HG03060 (cell line): Measurements from ENCODE around the gene THAP12.
A peak's percentile ranks its signal among the peaks of the same experiment; 100 is the strongest.
"Not testable (repeated sequence)": the region's sequence is repeated elsewhere in the genome, so short reads cannot be mapped to it uniquely, and the experiment has no call there.

Source experiments
- ATAC-seq: cut with Tn5 transposase; IDR thresholded peaks from one replicate; pipeline ENCODE4 v1.9.1; 2021; ENCODE audit warnings: low read depth, moderate number of reproducible peaks; ENCODE audit not compliant: unreplicated experiment

Gene THAP12, protein sequence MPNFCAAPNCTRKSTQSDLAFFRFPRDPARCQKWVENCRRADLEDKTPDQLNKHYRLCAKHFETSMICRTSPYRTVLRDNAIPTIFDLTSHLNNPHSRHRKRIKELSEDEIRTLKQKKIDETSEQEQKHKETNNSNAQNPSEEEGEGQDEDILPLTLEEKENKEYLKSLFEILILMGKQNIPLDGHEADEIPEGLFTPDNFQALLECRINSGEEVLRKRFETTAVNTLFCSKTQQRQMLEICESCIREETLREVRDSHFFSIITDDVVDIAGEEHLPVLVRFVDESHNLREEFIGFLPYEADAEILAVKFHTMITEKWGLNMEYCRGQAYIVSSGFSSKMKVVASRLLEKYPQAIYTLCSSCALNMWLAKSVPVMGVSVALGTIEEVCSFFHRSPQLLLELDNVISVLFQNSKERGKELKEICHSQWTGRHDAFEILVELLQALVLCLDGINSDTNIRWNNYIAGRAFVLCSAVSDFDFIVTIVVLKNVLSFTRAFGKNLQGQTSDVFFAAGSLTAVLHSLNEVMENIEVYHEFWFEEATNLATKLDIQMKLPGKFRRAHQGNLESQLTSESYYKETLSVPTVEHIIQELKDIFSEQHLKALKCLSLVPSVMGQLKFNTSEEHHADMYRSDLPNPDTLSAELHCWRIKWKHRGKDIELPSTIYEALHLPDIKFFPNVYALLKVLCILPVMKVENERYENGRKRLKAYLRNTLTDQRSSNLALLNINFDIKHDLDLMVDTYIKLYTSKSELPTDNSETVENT

DNA sequence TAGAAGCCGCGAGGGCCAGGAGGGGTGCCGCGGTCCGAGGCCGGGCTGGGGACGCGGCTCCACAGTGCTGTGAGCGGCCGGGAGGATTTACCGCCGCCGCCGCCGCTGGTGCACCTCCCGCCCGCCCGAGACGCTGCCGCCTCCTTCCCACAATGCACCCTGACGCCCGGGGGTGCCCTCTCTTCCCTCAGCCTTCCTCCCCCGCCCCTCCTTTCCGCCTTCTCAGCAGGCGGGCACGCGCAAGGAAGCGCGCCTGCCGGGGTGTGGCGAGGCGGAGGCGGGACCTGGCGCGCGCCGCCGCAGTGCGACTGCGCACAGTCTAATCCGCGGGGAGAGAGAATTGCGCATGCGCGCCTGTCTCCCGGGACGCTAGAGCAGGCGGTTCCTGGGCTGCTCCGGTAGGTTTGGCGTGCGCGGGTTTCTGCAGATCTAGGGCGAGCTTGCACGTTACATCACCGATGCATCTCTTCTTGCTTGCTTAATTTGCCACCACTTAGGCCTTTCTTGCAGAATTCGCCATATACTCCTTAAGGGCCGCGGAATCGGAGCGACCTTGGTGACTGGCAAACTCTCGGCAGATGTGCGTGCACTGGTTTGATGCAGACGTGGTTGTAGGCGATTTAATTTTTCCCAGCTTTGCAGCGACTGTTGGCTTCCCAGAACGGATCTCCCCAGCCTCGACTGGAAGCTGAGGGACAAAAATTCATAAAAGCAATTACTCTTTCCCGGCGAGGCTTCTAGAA, at the start of gene THAP12, which contains the start of gene GVQW3:
Gene THAP12 (minus strand): TSS at position 156 of the 743 bp plus-strand sequence. CDS start 296 bp downstream, outside the sequence.
Gene GVQW3 (plus strand): TSS at position 347 of the 743 bp plus-strand sequence. CDS start 506 bp downstream, outside the sequence.
- ATAC-seq = peak; percentile 63

DNA sequence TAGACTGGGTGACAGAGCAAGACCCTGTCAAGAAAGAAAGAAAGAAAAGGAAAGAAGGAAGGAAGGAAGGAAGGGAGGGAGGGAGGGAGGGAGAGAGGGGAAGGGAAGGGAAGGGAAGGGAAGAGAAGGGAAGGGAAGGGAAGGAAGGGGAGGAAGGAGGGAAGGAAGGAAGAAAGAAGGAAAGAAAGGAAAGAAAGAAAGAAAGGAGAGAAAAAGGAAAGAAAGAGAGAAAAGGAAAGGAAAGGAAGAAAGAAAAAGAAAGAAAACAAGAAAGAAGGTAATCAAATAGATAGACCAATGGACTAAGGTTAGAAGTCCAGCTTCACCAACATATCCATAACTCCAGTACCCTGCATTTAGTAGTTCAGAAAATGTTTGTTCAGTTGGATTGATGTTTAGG, 45.7 kb upstream of the THAP12 start:
- ATAC-seq = no peak

DNA sequence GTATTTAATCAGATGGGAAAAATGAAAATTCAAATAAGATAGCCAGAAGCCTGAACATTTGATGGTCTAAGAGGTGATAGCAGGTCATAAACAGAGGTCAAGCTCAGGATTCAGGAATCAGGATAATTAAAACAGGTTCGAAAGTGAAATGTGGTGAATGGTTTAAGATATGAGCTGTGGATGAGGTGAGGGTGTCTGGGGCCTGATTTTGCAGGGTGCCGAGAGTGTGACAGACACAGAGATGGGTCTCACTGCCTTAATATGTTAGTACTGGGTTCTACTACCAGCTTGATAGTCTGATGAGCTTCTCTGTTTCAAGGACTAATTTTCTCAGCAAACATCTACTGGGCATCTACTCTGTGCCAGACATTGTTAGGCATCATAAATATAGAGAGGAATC, 44.0 kb upstream of the THAP12 start:
- no peak for ATAC-seq

DNA sequence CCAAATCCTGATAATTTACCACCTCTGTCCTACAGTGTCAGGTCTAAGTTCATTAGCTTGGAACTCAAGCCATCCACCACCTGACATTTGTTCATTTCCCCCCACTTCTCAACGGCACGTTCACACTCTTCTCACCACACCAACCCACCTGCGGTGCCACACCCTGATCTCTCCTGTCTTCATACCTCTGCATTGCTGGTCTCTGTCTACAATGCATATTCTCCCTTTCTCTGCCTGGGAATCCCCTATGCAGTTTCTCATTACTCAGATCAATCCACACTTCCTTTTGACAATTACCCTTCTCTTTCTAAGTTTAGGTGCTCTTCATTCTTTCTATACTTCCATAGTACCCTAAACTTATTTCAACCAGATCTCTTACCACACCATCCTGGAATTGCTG, 43.4 kb upstream of the THAP12 start:
- ATAC-seq = no peak

DNA sequence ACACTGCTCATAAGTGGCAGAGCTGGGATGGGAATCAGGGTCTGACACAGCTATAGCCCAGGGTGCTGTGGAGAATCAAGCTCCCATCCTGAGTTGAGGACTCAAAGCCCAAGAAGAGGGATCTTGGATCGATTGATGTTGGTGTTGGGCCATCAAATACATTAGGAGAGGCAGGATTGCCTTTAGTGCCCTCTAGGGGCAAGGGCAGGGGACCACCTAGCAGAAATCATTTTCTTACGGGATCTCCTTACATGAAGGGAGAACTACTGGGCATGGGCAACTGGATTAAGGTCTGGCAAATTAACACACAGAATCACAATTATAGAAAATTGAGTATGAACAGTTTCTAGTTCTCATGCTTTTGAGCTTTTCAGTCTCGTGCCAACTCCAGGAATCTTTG, 39.0 kb upstream of the THAP12 start:
- ATAC-seq = no peak

DNA sequence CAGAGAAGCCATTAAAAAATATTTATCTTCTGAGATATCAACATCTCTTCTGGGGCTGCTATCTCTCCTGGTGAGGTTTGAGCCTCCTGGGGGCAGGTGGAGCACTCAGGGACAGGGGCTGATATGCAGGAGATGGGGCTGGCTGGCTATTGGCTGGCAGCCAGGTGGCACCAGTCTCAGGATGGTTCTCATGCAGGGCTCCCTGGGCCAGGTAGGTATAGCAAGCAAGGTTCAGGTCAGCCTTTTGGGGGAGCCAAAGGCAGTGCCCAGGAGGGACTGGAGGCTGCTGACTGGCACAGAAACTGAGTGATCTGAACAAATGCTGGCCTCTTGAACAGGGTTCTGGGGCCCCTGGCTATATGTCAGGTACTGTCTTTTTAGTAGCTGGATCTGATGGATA, 34.1 kb upstream of the THAP12 start:
- ATAC-seq = no peak

DNA sequence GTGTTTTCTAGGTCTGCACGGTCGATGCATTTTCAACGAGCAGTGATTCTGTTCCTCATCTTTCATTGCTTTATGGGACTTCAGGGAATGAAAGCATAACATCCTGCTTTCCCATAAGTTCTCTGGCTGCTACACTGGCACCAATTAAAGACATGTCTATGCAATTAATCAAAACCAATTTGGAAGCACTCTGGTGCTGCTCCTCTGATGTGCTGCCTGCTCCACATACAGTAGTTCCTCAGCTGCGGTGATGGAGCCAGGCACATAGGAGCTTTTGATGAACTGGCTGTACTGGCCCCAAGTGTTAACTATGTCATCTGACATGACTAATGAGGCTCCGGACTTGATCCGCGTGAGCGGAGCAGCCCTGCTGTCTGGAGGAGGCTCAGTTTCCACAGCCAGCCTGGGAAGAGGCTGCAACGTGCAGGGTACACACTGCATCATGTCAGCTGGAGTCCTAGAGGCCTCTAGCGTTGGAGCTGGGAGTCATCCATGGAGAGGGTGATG, 30.0 kb upstream of the THAP12 start:
- ATAC-seq = no peak

DNA sequence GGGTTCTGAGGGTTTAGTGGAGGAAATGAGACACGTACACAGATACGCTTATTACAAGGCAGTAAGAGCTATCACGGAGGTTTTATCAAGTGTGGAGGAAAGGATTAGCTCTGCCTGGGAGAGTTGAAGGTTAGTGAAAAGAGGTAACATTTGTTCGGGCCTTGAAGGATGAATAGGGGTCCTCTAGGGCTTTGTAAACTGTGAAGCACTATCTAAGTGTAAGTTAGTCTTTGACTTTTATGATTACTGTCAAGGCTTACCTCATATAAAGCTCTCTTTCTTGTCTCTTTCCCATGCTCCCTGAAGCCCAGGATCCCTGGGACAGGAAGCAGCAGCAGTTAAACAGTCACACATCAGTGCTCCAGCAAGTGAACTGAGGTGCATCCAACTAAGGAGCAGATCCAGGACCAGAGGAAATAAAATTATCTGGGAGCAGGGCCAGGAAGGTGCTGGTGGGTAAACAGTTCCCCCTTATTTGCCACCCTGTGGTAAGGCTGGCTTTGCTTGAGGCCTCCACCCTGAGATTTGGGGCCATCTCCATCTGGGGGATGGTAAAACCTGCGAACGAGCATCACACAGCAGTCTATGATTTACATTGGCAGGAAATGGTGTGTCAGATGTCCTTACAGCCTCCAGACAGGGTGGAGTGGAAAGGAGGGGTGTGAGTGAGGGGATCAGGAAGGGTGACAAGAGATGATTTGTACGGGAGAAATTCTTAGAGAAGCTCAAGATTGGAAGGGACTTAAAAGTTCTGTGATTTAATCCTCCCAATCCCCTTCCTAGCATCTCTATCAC, 27.4 kb upstream of the THAP12 start:
- ATAC-seq = no peak

DNA sequence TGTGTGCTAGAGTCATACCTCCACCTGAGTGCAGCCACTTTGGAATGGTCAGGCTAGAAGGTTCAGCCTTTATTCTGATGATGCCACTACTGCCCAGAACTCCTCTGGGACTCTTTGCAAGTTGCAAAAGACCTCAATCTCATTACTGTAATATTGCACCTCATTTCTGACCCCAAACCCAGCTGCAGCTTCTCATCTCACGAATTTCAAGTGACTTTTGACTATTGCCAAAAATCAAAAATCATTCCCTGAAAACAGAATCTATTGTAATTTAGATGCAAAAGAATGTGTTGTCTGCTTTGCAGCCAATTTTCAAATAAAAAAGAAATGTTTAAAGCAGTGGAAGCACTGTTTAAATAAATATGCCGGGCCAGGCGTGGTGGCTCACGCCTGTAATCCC, 25.4 kb upstream of the THAP12 start:
- no peak for ATAC-seq

DNA sequence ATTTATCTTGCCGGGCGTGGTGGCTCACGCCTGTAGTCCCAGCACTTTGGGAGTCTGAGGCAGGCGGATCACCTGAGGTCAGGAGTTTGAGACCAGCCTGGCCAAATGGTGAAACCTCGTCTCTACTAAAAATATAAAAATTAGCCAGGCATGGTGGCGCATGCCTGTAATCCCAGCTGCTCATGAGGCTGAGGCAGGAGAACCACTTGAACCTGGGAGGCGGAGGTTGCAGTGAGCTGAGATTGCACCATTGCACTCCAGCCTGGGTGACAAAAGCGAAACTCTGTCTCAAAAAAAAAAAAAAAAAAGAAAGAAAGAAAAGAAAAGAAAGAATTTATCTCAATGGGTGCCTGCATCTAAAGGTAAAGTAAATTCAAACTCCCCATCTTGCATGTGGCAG, 20.6 kb upstream of the THAP12 start:
- ATAC-seq = not testable (repeated sequence)

DNA sequence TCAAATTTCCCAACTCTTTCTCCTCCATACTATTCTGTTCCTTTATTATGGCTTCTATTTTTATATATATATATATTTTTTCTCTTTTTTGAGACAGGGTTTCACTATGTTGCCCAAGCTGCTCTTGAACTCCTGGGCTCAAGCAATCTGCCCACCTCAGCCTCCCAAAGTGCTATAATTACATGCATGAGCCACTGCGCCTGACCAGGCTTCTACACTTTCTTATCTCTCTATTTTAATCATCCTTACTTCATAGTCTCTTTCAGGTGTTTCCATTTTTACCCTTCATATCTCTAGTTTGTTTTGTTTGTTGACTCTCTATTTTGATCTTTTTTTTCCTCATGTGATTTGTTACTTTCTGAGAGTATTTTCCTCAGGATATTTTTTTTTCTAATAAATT, 20.0 kb upstream of the THAP12 start:
- no peak for ATAC-seq

DNA sequence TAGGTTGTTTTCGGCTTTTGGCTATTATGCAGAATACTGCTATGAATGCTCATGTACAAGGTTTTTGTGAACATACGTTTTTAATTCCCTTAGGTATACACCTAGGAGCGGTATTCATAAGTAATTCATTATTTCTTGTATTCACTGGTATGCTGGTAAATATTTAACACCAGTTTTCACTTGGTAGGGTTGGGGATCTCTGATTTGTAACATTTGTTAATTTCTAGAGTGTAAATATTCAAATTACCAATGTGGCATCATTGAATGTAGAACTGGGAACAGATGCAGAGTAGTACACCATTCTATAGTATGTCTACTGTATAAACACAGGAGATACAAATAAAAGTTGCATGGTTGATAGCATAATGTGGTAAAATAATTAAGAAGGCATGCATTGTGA, 16.5 kb upstream of the THAP12 start:
- ATAC-seq = no peak

DNA sequence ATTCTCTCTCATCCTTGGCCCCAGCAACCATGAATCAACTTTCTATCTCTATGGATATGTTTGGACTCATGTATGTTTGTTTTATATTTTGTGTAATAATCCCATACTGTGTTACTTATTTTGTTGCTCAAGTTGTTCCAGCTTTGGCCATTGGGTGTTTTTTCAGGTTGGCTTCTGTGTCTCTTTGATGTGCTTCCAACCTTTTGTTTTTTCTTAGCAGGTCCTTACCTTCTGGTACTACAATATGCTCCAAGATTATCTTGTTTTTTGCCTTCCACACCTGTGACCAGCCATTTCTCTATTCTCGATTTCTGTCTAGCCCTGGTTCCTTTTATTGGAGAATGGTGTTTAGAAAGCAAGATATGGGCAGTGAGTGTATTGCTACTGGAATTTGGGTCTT, 14.4 kb upstream of the THAP12 start:
- no peak for ATAC-seq

DNA sequence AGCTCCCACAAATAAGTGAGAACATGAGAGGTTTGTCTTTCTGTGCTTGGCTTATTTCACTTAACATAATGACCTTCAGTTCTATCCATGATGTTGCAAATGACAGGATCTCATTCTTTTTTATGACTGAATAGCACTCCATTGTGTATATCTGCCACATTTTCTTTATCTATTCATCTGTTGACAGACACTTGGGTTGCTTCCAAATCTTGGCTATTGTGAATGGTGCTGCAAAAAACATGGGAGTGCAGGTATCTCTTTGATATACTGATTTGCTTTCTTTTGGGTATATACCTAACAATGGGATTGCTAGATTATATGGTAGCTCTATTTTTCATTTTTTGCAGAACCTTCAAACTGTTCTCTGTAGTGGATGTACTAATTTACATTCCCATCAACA, 13.5 kb upstream of the THAP12 start:
- no peak for ATAC-seq

DNA sequence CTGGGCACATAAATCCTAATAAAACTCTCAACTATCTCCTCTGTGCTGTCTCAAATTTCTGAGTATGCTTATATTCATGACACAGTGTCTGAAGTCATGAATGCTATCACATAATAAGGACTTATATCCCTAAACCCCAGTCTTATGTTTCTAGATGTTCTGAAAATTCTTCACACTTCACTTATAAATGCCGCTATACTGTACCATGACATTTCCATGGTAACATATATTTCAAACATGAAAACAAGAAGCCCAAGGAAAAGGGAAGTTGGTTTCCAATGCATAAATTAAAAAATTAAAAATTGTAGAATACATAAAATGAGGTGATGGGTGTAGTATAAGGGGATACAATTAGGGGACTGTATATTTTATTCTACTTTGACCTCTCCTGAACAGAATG, 11.9 kb upstream of the THAP12 start:
- ATAC-seq = no peak

DNA sequence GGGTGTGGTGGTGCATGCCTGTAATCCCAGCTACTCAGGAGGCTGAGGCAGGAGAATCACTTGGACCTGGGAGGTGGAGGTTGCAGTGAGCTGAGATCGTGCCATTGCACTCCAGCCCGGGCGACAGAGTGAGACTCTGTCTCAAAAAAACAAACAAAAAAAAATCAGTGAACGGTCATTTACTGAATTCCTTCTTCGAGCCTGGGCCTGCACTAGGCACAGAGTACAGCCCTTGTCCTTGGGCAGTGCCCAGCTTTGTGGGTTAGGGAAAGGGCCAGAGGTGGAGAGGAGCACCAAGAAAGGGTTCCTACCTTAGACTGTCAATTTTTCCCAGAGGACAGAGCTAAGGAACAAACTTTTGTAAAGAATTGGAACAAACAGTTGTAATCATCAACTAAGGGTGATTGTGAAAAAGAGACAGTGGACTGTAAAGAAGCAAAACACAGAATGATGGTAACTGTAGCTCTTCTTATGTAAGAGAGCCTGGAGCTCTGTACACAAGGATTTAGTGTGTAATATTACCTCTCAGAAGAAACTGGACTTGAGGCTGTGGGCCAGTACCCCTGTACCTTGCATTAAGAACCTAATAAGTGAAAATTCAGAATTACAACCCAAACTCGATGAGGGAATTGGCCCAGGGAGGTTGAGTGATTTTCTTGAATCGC, 11.0 kb upstream of the THAP12 start:
- no peak for ATAC-seq

DNA sequence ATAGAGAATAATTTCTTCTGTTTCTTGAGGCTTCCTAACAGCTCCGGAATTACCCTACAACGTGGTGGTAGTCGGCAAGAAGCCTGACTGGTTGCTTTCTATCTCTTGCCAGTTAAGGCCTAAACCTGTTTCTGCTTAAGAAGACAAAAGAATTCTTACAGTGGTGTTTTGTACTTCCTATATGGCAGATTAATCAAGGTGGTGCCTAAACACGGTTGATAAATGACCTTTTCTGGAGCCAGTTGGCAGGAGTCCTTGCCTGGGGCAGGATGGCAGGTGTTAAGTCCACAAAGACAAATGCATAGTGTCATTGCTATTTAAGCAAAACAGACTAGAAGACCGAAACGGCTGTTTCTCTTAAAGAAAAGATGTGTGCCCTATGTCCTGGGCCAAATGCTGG, 10.1 kb upstream of the THAP12 start:
- no peak for ATAC-seq

DNA sequence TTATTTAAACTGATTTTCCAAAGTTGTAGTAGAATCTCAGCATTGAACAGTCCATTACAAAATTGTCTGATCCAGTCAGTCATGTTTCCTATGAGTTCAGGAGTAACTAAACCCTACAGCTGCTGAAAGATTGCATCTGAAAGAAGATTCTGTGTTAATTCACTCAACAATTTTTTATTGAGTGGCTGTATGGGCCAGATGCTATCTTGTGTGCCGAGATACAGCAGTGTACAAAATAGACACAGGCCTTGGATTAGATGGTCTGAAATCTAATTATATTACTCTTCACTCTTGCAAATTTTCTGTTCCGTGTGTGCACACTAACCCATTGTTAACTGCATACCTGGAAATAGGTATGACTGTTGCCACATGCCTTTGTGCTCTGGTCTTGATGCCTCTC, 7.5 kb upstream of the THAP12 start:
- no peak for ATAC-seq

DNA sequence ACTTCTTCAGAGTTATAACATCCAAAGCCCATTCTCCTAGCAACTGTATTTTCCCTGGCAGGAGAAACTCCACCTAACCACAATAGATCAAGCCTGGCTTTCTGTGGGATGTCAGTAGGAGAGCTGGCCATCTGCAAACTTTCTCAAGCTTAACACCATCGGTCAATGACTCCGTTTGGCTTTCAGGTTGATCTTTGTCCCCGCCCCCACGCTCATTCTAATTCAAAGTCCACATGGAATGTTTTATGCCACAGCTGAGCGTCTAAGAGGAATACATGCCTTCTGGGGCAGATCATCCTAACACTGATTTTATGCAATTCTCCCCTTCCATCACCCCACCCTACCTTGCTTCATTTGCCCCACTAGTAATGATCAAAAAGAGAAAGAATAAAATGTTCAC, 5.0 kb upstream of the THAP12 start:
- no peak for ATAC-seq

DNA sequence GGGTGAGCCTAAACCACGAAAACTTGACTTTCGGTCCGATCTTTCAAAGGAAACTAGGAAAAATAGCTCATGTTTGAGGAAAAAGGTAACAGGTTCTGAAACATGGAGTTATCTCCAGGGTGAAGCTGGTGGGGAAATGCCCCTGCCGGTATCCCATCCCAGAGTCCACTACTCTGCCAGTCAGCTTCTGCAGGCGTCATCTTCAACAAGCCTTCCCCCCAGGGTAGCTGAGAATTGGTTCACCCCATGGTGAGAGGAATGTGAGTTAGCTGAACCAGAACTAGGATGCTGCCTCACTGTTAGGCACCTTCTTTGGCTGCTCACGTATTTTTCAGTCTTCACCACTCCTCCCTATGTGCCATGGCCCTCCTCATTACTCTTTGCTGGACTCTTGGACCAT, 1.3 kb upstream of the THAP12 start:
- no peak for ATAC-seq
